ENCODE data around the gene HIRA. TPM values are rescaled to one million over a fixed set of nuclear protein-coding genes. Genes with fewer than 3 reads are reported as not detected.

Gene HIRA
- total and polyA plus RNA-seq, 9 of the 15 experiments (the other 6 are each of a cell fraction or from before 2014, with no cell fraction given) = 0.96 to 132 (median 58.4) TPM

GRCh38 chr22:19394274-19395050 is 37.1 kb downstream of the HIRA start (continued):
- TF ChIP-seq DNMT1 (IDR thresholded peaks at IDR 0.05) = no peak
- TF ChIP-seq TFE3 (CRISPR knock-in tag; IDR thresholded peaks at IDR 0.05) = no peak
- TF ChIP-seq RCOR1 (IDR thresholded peaks at IDR 0.05; ENCODE audit: borderline replicate concordance in 1 of 2, low read depth in 2 of 2, low read length in 2 of 2) = no peak
- no peak for TF ChIP-seq BHLHE40 (IDR thresholded peaks at IDR 0.05; ENCODE audit: low read length)
- no peak for TF ChIP-seq HCFC1 (IDR thresholded peaks at IDR 0.05; ENCODE audit: low read depth, low read length)
- no peak for TF ChIP-seq NR2F6 (CRISPR knock-in tag; IDR thresholded peaks at IDR 0.05)
- no peak for TF ChIP-seq UBTF (IDR thresholded peaks at IDR 0.05; ENCODE audit: borderline replicate concordance in 1 of 2, low read depth in 2 of 2, low read length in 2 of 2)
- no peak for TF ChIP-seq WHSC1 (IDR thresholded peaks at IDR 0.05; ENCODE audit: low read length)
- TF ChIP-seq ZFPM2 (CRISPR knock-in tag; IDR thresholded peaks at IDR 0.05) = no peak
- TF ChIP-seq ZBTB11 (CRISPR knock-in tag; IDR thresholded peaks at IDR 0.05) = peak in 1 of 3 experiments; percentile 3; a peak in 1 of 6 replicates
- TF ChIP-seq HES1 (IDR thresholded peaks at IDR 0.05; ENCODE audit: low read depth) = no peak
- no peak for TF ChIP-seq ZC3H4 (CRISPR knock-in tag; IDR thresholded peaks at IDR 0.05; ENCODE audit: borderline replicate concordance)
- TF ChIP-seq CLOCK (CRISPR knock-in tag; IDR thresholded peaks at IDR 0.05; ENCODE audit: borderline replicate concordance) = no peak
- TF ChIP-seq U2AF2 (optimal IDR thresholded peaks at IDR 0.05; ENCODE audit: low read depth, low read length) = no peak
- TF ChIP-seq SIX5 (IDR thresholded peaks at IDR 0.05; ENCODE audit: borderline replicate concordance in 1 of 2, insufficient read depth in 1 of 2, low read depth in 1 of 2, low read length in 2 of 2) = no peak
